GM18909 (cell line): Measurements from ENCODE around the gene SMKR1.
"Not testable (repeated sequence)": the region's sequence is repeated elsewhere in the genome, so short reads cannot be mapped to it uniquely, and the experiment has no call there.

ENCODE experiments used
- ATAC-seq: cut with Tn5 transposase; IDR thresholded peaks from one replicate; pipeline ENCODE4 v1.9.1; 2021; ENCODE audit warnings: mild to moderate bottlenecking; ENCODE audit not compliant: unreplicated experiment, poor library complexity

The SMKR1 gene

DNA sequence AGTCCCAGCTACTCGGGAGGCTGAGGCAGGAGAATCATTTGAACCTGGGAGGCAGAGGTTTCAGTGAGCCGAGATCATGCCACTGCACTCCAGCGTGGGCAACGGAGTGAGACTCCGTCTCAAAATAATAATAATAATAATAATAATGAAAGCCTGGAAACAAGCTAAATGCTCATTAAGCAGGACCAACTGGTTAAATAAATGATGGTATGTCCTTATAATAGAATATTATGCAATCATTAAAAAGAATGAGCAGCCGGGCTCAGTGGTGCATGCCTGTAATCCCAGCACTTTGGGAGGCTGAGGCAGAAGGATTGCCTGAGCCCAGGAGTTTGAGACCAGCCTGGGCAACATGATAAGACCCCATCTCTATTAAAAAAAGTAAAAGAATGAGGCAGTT is 21.0 kb upstream of the SMKR1 start:
- ATAC-seq: not testable (repeated sequence)

DNA sequence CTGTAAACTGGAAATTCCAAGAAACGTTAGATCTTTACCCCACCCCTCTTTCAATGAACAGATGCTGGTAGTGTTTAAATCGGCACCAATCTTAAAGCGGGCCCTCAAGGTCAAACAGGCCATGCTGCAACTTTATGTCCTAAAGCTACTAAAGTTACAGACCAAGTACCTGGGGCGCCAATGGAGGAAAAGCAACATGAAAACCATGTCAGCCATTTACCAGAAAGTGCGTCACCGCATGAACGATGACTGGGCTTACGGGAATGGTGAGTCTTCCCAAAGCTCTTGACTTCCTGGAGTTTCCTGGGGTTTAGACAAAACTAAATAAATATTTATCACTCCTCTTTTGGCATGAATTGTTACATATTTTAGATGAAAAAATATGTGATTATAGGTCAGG is 19.6 kb upstream of the SMKR1 start:
- no peak for ATAC-seq

DNA sequence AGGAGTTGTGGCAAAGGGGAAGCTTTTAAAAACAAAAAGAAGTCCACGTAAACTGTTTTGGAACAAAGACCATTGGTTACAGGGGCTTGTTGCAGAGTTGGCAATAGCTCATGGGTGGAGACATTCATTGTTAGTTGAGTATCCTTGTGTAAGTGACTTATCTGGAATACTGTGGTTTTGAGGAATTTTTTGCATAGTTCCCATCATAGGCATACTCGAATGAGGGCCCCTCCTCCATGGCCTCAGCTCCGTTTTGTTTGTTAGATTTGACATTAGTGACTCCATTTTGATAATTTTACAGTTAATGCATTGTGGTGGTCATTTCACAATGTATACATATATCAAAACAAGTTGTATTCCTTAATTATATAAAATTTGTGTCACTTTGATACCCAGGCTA is 12.8 kb upstream of the SMKR1 start:
- ATAC-seq: no peak

DNA sequence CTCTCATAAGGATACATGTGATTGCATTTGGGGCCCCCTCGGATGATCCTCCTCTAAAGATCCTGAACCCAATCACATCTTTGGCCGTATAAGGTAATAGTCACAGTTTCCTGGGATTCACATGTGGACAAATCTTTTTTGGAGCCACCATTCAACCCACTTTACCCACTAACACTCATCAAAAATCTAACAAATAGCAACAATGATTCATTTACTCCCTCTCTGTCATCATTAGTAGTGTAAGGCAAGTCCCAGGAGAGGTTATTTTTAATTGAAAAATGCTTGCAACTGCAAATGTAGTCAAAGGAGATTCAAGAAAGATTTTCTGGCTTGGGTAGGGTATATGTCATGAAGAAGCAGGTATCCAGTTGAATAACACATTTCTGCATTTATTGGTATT is 9.9 kb upstream of the SMKR1 start:
- ATAC-seq: no peak

DNA sequence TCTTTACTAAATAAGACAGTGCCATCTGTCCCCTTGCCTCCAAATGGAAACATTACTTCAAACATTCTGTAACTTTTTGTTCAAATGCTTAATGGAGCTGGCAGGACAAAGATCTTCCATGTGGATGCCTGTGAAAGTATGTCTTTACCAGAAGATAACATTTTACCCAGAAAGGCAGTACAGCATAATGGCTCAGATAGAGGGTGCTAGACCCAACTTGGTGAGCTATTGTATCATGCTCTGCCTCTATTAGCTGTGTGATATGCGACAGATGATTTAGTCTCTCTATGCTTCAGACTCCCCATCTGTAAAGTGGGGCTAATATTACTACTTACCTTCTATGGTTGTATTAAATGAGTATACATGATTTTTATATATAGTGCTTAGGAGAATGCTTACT is 8.8 kb upstream of the SMKR1 start:
- no peak for ATAC-seq

DNA sequence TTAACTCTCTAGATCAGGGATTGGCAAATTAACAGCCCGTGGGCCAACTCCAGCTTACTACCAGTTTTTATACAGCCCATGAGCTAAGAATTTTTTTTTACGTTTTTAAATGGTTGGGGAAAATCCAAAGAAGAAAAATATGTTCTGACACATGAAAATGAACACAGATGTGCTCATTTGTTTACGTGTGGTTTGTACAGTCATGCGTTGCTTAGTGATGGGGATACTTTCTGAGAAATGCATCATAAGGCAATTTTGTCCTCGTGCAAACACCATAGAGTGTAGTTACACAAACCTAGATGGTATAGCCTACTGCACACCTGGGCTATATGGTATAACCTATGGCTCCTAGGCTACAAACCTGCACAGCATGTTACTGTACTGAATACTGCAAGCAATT is 8.3 kb upstream of the SMKR1 start:
- ATAC-seq: no peak

DNA sequence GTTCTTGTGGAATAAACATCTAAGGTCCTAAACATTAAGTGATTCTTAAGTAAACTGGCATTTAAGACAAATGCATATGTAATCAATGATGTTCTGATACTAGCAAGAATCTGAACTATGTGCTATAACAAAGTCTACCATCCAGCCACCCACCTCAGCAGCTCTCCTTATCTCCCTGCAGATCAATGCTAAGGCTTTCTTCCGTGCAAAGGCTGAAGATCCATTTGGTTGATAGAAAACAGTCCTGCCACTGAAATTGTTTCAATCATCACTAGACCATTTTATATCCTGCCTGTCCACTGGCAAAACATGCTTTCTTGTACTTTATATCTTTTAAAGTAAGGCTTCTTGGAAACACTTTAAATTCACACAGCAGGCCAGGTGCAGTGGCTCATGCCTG is 6.3 kb upstream of the SMKR1 start:
- no peak for ATAC-seq

DNA sequence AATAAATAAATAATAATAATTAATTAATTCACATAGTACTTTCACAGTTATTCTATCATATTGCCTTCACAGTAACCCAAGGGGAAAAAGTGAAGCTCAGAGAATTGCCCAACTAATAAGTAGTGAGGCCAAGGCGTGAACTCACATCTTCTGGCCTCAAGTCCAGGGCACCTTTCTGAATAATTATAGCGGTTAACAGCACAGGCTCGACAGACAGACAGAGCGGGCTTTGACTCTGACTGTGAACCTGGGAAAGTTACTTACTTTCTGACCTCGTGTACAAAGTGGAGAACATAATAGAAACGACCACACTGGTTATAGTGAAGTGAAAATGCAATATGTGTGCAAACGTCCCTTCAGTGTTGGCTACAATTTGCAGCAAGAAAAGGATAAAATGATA is 5.7 kb upstream of the SMKR1 start:
- no peak for ATAC-seq

DNA sequence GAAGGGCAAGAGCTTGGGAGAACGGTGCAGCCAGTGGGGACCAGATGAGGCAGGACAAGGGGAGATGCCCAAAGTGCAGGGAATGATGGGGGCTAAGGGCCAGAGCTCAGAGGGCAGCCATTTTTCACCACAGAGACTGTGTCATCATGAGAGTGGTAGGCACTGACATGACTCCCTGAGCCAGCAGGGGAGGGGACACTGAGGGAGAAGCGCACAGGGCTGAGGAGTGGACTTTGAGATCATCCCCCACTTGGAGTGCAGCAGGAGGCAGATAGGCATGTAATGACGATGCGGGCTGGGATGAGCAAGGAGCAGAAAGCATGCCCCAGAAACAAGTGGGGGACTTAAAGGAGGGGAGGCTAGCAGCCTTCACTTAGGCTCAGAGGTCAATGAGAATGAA is 5.2 kb upstream of the SMKR1 start:
- no peak for ATAC-seq

DNA sequence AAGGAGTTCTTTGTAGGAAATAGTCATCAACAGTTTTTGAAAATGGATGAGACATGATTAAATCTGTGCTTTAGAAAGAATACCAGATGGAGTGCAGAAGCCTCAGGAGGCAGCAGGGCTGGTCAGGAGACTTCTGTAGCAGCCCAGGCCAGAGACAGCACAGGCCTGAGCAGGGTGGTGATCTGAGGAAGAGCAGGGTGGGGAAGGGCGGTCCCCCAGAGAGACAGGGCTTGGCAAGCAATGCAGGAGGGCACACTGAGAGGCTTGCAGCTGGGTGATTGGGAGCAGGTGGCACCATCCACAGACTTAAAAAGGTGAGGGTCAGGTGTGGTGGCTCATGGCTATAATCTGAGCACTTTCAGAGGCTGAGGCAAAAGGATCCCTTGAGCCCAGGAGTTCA is 4.3 kb upstream of the SMKR1 start:
- no peak for ATAC-seq

DNA sequence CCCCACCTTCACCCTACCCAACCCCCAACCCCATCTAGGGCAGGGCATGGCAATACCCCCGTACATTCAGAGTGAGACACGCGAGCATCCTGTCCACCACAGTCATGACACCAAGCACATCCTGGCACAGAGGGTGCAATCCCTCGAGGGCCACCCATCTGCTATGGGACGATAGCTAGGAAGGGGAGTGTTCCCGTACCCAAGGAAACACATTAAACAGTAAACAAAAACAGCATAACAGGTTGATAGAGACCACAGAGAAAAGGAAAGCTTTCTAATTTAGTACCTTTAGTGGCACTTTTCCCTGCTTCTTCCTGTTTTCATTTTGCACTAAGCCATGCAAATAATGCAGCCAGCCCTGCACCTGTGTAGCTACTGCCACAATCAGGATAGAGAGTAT is 2.3 kb upstream of the SMKR1 start:
- ATAC-seq: no peak

DNA sequence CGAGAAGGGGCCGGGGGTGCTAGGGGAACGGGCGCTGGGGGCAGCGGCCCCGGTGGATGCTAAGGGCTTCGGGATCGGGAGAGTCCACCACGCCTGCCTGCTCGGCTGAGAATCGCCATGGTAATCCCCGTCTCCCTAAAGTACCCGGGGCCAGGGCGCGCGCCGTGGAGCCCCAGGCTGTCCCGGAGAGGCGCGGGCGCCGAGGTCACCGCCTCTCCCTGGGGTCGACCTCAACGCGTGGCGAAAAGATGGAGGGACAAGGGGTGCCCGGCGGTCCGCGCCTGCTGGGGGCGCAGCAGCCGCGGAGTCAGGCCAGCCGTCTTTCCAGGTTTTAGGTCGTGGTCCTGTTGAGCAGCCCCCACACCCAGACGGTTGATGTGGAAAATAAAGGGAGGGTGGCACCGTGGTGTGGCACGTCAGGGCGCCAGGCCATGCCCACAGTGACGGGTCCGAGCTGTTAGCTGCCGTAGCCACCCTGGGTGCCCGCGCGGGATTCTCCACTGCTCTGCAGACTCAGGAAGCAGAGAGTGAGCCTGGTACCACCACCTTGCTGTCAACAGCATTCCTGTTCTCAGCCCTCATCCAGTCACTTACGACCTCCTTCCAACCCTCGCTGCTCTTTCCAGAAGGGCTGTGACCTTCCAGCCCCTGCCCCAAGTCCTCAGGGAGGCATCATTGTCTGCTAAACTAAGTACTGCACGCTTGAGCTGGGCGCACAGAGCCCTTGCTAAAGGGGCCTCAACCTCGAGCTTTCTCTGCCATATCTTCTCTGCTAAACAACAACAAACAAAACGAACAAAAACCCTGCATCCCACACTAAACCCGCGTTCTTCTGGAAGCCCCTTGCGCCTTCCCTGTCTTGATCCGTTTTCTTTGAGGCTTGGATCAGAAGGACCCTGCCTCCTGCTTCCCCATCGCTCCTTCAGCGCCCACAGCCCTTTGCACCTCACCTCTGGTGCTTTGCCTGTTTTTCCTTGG is 666 bp downstream of the SMKR1 start:
- peak; percentile 18 for ATAC-seq

DNA sequence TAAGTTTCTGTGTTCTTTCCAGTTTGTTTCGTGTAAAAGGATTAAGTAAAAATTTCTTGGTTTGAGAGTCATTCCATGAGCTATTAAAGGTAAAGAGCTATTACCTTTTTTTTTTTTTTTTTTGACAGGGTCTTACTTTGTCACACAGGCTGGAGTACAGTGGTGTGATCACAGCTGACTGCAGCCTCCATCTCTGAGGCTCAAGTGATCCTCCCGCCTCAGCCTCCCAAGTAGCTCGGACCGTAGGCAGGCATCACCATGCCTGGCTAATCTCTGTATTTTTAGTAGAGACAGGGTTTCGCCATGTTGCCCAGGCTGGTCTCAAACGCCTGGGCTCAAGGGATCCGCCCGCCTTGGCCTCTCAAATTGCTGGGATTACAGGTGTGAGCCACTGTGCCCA is 1.4 kb downstream of the SMKR1 start:
- ATAC-seq: no peak

DNA sequence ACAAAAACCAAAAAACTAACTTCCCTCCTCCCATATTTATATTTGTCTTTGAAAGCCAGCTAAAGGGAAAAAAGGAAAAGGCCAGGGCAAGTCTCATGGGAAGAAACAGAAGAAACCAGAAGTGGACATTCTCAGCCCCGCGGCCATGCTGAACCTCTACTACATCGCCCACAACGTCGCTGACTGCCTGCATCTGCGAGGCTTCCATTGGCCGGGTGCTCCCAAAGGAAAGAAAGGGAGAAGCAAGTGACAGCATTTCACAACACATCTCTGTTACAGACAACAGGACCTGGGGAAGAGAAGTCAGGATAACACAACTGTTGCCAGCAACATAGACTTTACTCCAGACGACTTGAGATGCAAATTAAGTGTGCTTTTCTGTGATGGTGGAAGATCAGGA is 9.9 kb downstream of the SMKR1 start:
- ATAC-seq: no peak

DNA sequence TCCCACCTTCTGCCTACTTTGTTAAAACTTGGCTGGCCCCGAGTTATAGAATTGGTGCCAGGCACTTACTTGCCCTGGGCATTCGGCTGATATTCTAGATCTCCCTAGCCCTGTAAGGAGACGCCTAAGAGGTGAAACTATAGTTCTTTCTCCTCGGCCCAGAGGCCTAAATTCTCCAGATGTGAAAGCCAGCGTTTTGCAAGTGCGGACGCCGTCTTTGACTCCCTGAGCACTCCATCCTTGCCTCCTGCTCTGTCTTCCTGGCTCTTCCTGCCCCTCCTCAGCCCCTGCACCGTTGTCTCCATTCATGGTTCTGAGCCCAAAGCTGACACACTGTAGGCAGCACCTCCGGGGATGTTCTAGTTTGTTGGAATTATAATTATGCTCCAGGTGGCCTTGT is 11.2 kb downstream of the SMKR1 start:
- ATAC-seq: no peak

DNA sequence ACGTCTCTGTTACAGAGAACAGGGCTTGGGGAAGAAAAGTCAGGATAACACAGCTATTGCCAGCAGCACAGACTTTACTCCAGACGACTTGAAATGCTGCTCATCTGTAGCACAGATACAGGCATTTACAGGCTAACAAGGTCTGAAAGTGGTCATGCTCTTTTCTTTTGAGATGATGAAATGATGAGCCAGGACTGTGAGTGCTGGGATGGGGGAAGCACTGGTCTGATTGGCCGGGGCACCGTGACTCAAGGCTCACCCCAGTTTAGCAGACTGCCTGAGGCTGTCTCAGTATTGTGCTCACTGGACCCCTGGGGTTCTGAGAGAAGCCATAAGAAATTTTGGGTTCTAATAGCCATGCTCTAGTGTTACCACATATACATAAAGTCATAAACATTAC is 12.4 kb downstream of the SMKR1 start:
- ATAC-seq: no peak

DNA sequence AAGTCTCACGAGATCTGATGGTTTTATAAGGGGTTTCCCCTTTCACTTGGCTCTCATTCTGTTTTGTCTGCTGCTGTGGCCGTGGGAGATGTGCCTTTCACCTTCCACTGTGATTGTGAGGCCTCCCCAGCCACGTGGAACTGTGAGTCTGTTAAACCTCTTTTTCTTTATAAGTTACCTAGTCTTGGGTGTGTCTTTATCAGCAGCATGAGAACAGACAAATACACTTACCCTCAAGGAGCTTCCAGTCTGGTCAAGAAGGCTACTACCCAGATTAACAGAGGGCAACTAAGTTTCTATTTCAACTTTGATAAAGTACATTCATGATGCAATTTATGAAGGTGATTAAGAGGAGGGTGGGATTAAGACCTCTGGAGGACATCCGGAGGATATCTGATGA is 13.1 kb downstream of the SMKR1 start:
- no peak for ATAC-seq

DNA sequence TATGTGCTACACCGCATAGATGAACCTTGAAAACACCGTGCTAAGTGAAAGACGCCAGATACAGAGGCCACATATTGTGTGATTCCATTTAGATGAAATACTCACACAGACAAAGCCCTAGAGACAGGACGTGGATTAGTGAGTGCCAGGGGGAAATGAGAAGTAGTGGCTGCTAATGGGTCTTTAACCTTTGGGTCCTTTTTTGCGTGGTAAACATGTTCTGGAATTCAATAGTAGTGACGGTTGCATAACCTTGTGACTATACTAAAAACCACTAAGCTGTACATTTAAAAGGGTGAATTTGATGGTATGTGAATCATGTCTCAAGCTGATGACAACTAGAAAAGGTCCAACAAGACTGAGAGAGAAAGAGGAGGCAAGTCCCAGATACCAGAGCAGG is 15.6 kb downstream of the SMKR1 start:
- no peak for ATAC-seq

DNA sequence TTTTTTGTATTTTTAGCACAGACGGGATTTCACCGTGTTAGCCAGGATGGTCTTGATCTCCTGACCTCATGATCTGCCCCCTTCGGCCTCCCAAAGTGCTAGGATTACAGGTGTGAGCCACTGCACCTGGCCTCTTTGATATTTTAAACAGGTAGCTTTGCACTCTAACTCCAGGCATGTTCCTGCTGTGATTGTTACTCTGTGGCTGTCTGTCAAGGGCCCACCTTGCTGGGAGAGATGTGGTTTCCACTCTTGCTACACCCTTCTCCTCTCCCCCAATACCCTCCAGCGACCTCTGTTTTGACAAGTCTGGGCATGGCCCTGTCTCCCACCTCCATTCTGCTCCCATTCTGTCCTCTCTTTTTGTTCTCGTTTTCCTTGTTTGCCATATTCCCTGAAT is 17.1 kb downstream of the SMKR1 start:
- ATAC-seq: no peak

DNA sequence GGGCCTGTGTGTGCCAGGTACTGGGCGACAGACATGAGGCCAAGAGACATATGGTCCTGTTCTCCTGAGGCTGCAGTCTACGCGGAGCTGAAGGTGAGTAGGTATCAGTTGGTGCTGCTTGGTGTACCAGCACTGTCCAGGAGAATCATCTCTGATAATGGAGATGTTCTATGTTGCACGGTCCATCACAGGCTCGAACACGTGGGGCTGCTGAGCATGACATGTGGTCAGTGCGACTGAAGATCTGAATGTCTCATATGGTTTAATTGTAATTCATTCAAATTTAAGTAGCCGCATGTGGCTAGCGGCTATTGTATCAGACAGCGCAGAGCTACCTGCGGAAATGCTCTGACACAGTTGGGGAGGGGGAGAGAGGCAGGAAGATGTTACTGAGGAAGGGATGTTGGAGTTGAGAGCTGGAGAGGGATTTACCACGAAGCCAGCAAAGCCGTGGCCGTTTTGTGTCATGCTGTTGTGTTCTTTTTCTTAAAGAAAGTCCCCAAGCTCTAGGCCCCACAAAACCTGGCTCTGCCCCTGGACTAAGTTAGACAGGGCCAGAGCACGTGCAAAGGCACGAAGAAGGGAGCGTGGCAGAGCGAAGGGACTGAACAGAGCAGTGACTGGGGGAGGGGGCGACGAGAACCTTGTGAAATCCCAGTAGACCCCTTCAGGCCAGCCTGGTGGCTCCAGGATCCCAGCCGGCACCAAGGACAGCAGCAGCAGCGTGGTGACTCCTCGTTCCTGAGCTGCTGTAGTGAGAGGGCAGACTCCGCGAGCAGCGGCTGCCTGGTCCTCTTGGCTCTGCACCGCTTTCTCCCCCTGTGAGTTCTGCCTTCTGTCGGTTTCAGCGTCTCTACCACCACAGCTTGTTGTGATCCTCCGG is 20.0 kb downstream of the SMKR1 start:
- no peak for ATAC-seq

DNA sequence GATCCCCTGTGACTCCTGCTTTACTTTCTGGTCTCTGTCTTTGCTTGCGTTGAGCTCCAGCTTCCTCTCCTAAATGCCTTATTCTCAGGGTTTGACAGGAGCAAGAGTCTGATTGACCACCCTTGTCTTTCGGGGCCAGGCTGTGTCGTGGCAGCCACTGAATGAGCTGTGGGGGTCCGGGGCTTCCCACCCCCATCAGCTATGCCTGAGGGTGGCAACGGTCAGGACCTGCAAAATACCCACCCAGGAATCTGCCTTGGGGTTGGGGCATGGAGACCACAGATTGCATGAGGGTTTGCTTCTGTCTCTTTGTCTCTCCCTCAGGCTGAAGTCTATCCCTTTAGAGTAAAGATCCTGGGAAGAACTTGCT is 20.6 kb downstream of the SMKR1 start:
- no peak for ATAC-seq
